HL-60 (cell line): ENCODE measurements around the gene FUT8.
"Not testable (repeated sequence)": the region's sequence is repeated elsewhere in the genome, so short reads cannot be mapped to it uniquely, and the experiment has no call there.

ENCODE experiments used
- DNase-seq, 2 experiments: peaks; one replicate each; pipeline ENCODE4 v3.0.0-alpha.2; 2010 to 2020; ENCODE audit warnings: low read depth in 1 of 2, low spot score in 1 of 2
- H3K27ac ChIP-seq: fragments of 250-450 bp; sonication (Bioruptor Pico); replicated peaks from 2 replicates; pipeline ENCODE4 v1.5.1; 2020; ENCODE audit warnings: mild to moderate bottlenecking, moderate library complexity
- H3K27me3 ChIP-seq: fragments of 250-450 bp; sonication (Bioruptor Pico); 2 replicates; pipeline ENCODE4 v1.5.1; 2021; ENCODE audit warnings: mild to moderate bottlenecking, moderate library complexity; ENCODE audit not compliant: insufficient read depth, poor library complexity, severe bottlenecking
- H3K4me3 ChIP-seq: replicated peaks from 2 replicates; pipeline ENCODE4 v1.5.1; 2011; ENCODE audit warnings: mild to moderate bottlenecking, control low read depth, low read length; ENCODE audit not compliant: insufficient read depth
- GABPA ChIP-seq: IDR thresholded peaks from 2 replicates; pipeline ENCODE4 v1.6.1; 2012; ENCODE audit warnings: low read depth
- POLR2AphosphoS5 ChIP-seq: IDR thresholded peaks from 2 replicates; pipeline ENCODE4 v1.6.1; 2012; ENCODE audit warnings: low read depth
- SPI1 ChIP-seq: IDR thresholded peaks from 2 replicates; pipeline ENCODE4 v1.6.1; 2012; ENCODE audit warnings: low read depth, mild to moderate bottlenecking, borderline replicate concordance
- TF ChIP-seq, protein P1 (sequence below): IDR thresholded peaks from 2 replicates; pipeline ENCODE4 v1.6.1; 2012; ENCODE audit warnings: low read depth; ENCODE audit not compliant: insufficient replicate concordance
- TF ChIP-seq, protein P2 (sequence below): IDR thresholded peaks from one replicate; pipeline ENCODE4 v1.5.1; 2011; ENCODE audit warnings: low read length, control low read depth, inconsistent platforms; ENCODE audit not compliant: insufficient read depth

Gene FUT8

DNA sequence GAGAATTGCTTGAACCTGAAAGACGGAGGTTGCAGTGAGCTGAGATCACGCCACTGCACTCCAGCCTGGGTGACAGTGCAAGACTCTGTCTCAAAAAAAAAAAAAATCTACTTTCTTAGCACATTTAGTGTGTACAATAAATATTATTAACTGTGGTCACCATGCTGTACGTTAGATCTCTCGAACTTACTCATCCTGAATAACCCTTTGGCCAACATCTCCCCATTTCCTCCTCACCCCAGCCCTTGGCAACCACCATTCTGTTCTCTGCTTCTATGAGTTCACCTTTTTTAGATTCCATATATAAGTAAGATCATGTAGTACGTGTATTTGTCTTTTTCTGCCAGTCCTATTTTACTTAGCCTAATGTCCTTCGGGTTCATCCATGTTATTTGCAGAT is 13.4 kb downstream of the FUT8 start:
- no peak for DNase-seq
- TF ChIP-seq, protein P1, sequence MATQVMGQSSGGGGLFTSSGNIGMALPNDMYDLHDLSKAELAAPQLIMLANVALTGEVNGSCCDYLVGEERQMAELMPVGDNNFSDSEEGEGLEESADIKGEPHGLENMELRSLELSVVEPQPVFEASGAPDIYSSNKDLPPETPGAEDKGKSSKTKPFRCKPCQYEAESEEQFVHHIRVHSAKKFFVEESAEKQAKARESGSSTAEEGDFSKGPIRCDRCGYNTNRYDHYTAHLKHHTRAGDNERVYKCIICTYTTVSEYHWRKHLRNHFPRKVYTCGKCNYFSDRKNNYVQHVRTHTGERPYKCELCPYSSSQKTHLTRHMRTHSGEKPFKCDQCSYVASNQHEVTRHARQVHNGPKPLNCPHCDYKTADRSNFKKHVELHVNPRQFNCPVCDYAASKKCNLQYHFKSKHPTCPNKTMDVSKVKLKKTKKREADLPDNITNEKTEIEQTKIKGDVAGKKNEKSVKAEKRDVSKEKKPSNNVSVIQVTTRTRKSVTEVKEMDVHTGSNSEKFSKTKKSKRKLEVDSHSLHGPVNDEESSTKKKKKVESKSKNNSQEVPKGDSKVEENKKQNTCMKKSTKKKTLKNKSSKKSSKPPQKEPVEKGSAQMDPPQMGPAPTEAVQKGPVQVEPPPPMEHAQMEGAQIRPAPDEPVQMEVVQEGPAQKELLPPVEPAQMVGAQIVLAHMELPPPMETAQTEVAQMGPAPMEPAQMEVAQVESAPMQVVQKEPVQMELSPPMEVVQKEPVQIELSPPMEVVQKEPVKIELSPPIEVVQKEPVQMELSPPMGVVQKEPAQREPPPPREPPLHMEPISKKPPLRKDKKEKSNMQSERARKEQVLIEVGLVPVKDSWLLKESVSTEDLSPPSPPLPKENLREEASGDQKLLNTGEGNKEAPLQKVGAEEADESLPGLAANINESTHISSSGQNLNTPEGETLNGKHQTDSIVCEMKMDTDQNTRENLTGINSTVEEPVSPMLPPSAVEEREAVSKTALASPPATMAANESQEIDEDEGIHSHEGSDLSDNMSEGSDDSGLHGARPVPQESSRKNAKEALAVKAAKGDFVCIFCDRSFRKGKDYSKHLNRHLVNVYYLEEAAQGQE = no peak
- TF ChIP-seq SPI1 (no peak), POLR2AphosphoS5 (no peak), GABPA (no peak)
- TF ChIP-seq, protein P2, sequence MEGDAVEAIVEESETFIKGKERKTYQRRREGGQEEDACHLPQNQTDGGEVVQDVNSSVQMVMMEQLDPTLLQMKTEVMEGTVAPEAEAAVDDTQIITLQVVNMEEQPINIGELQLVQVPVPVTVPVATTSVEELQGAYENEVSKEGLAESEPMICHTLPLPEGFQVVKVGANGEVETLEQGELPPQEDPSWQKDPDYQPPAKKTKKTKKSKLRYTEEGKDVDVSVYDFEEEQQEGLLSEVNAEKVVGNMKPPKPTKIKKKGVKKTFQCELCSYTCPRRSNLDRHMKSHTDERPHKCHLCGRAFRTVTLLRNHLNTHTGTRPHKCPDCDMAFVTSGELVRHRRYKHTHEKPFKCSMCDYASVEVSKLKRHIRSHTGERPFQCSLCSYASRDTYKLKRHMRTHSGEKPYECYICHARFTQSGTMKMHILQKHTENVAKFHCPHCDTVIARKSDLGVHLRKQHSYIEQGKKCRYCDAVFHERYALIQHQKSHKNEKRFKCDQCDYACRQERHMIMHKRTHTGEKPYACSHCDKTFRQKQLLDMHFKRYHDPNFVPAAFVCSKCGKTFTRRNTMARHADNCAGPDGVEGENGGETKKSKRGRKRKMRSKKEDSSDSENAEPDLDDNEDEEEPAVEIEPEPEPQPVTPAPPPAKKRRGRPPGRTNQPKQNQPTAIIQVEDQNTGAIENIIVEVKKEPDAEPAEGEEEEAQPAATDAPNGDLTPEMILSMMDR = no peak
- Histone ChIP-seq H3K27ac (no peak overlapping the region), H3K27me3 (no peaks in the 10 kb centered on the region), H3K4me3 (no peak overlapping the region)

DNA sequence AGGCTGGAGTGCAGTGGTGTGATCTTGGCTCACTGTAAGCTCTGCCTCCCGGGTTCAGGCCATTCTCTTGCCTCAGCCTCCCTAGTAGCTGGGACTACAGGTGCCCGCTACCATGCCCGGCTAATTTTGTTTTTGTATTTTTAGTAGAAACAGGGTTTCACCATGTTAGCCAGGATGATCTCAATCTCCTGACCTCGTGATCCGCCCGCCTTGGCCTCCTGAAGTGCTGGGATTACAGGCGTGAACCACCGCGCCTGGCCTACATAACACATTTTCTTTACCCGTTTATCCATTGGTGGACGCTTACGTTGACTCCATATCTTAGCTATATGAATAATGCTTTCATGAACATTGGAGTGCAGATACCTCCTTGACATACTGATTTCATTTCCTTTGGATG is 14.4 kb downstream of the FUT8 start:
- not testable (repeated sequence) for H3K27me3 ChIP-seq, H3K27ac ChIP-seq, DNase-seq, H3K4me3 ChIP-seq

DNA sequence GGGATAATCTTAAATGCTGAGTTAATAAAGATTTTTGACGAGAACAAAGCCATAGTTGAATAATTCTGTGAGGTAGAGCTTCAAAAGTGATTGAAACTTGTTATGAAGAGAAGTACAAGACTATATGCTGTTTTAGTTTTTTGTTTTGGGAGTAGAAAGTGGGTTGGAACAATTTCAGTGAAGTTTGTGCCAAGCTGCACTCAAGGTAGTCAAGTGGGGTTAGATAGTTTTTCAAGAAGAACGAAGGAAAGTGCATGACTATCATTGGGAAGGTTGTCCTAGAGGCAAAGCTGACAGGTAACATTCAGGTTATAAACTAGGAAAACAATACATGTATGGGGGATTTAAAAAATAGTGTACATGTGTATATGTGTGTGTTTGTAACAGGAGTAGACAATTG is 16.2 kb downstream of the FUT8 start:
- DNase-seq = no peak
- Histone ChIP-seq H3K27ac (no peak overlapping the region), H3K4me3 (no peak overlapping the region), H3K27me3 (no peaks in the 10 kb centered on the region)
- no peak for TF ChIP-seq POLR2AphosphoS5
- TF ChIP-seq, protein P1 = no peak
- TF ChIP-seq, protein P2 = no peak
- TF ChIP-seq SPI1 = no peak
- TF ChIP-seq GABPA = no peak

DNA sequence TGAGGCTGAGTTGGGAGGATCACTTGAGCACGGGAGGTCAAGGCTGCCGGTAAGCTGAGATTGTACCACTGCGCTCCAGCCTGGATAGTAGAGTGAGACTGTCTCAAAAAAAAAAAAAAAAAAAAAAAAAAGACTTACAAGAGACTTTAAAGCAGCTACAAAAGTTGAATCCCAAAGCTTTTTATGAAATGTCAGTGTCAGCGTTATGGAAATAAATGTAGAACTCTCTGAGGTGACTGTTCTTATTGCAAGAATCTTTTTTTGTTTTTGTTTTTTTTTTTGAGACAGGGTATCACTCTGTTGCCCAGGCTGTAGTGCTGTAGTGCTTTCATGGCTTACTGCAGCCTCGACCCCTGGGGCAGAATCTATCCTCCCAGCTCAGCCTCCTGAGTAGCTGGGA is 17.2 kb downstream of the FUT8 start:
- Histone ChIP-seq H3K4me3 (no peak overlapping the region), H3K27ac (no peak overlapping the region), H3K27me3 (no peaks in the 10 kb centered on the region)
- DNase-seq = no peak
- TF ChIP-seq GABPA = no peak
- TF ChIP-seq POLR2AphosphoS5 = no peak
- TF ChIP-seq, protein P1 = no peak
- TF ChIP-seq, protein P2 = no peak
- no peak for TF ChIP-seq SPI1
